Gastrocnemius medialis (tissue), 4 donors: ENCODE measurements around the gene RPL38. TPM values are rescaled to one million over a fixed set of nuclear protein-coding genes. Genes with fewer than 3 reads are reported as not detected.

Experiments used
- ATAC-seq, 2 donors: fragments of 150-250 bp; one replicate each; pipeline ENCODE4 v1.9.1; 2016
- DNase-seq, 2 donors: peaks; one replicate each; pipeline ENCODE4 v3.0.0-alpha.2; 2019
- H3K27ac ChIP-seq, 4 donors: fragments of 200-600 bp; sonication (generic); 1 replicate in 1 of 4; 2 replicates in 3 of 4; pipeline ENCODE4 v1.5.1; 2016 to 2018; ENCODE audit warnings: mild to moderate bottlenecking in 2 of 4, moderate library complexity in 1 of 4
- H3K27me3 ChIP-seq, 3 donors: fragments of 200-600 bp; sonication (generic) in 2 of 3; 1 replicate in 1 of 3; 2 replicates in 2 of 3; pipeline versions ENCODE4 v1.5.1 to v1.6.0; 2016 to 2019; ENCODE audit warnings: mild to moderate bottlenecking in 1 of 3, moderate library complexity in 1 of 3
- H3K36me3 ChIP-seq, 2 donors: fragments of 200-600 bp; sonication (generic) in 1 of 2; one replicate each; pipeline ENCODE4 v1.5.1; 2017 to 2018
- H3K4me1 ChIP-seq, 2 donors: fragments of 200-600 bp; sonication (generic) in 1 of 2; one replicate each; pipeline ENCODE4 v1.5.1; 2016 to 2017; ENCODE audit warnings: mild to moderate bottlenecking in 2 of 2
- H3K4me3 ChIP-seq, 4 donors: fragments of 200-600 bp; sonication (generic) in 3 of 4; 1 replicate in 1 of 4; 2 replicates in 3 of 4; pipeline ENCODE4 v1.5.1; 2016 to 2019; ENCODE audit warnings: mild to moderate bottlenecking in 2 of 4
- H3K9me3 ChIP-seq, 3 donors: fragments of 200-600 bp; sonication (generic) in 2 of 3; 1 replicate in 1 of 3; 2 replicates in 2 of 3; pipeline ENCODE4 v1.5.1; 2016 to 2019
- CTCF ChIP-seq, 5 experiments: fragments of 450-650 bp in 3 of 5; fragments of 200-600 bp in 2 of 5; sonication (generic) in 2 of 5; IDR thresholded peaks in 4 of 5; conservative IDR thresholded peaks in 1 of 5; 1 replicate in 4 of 5; 2 replicates in 1 of 5; pipeline ENCODE4 v1.5.1; 2016 to 2019; ENCODE audit warnings: antibody characterized with exemption in 5 of 5, mild to moderate bottlenecking in 3 of 5, moderate library complexity in 3 of 5
- POLR2A ChIP-seq, 2 donors: fragments of 450-650 bp; IDR thresholded peaks; one replicate each; pipeline ENCODE4 v1.6.1; 2017; ENCODE audit warnings: antibody characterized with exemption in 2 of 2, mild to moderate bottlenecking in 2 of 2, moderate library complexity in 2 of 2
- in situ Hi-C, 4 donors: fragments of 200-750 bp; cut with MboI; loops; one replicate each; pipeline versions ENCODE4 v1.15.0 to v1.8.0; 2017; ENCODE audit warnings: low sequenced_read_pairs in 4 of 4
- intact Hi-C: fragments of 100-400 bp; cut with DNase I; formaldehyde crosslinking; loops from one replicate; pipeline ENCODE4 v1.15.1; 2023; ENCODE audit warnings: low total_unique reads
- total RNA-seq, 4 donors: library from RNA; depleted of rRNA; stranded (reverse); fragments of >200 nt; gene quantifications; one replicate each; pipeline versions ENCODE4 v1.1.0 to v1.2.3, GENCODE V29; 2016

Gene RPL38
- total RNA-seq, 4 donors from 2014 or later = 346 to 472 (median 443) TPM

DNA sequence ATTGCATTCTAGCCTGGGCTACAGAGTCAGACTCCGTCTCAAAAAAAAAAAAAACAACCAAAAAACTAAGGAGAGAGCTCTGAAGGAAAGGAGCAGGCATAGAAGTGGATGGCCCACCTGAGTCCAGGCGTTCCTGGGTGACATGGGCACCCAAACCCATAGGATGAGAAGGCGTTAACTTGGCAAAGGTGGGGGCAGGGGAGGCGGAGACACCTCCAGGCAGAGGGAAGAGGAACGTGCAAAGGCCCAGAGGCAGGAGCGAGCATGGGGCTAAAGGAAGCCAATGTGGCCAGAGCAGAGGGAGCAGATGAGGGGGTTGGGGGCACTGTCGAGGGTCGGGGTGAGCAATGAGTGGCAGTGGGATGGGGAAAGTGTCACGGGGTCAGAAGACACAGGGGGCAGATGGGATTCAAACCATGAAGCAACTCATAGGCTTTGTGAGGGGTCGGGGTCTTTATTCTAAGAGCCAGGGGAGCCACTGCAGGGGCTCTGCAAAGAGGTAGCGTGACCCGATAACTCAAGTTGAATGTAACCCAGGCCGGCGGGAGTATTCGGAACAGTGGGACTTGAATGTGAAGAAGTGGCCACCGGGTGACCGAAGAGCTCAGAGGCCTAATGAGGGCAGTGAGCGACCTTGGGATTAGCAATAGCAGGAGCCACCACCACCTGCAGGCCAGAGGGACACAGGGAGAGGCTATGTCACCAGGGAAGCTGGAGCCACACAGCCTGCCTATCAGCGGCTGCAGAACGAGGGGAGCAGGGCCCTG, 21.7 kb downstream of the RPL38 start:
- DNase-seq (no peak), ATAC-seq (no peak)
- TF ChIP-seq CTCF (IDR thresholded peaks at IDR 0.05 in 4 of 5, conservative IDR thresholded peaks at IDR 0.05 in 1 of 5) (no peak), POLR2A (IDR thresholded peaks at IDR 0.05) (no peak)
- intact Hi-C loops (no loop called here), in situ Hi-C loops (loop anchor here in 2 of 4 donors (25.0 kb wide), 2 partner anchors 137 to 262 kb away; partner anchors contain the start of genes BTBD17 (in 1 of the 2) and GPR142 (in 1 of the 2))
- Histone ChIP-seq H3K27me3 (no peaks in the 10 kb centered on the region), H3K4me1 (no peaks in the 10 kb centered on the region), H3K9me3 (no peaks in the 10 kb centered on the region), H3K27ac (no peak overlapping the region), H3K36me3 (peaks cover 0 to 10% of the 10 kb centered on the region in 2 donors), H3K4me3 (no peak overlapping the region)

DNA sequence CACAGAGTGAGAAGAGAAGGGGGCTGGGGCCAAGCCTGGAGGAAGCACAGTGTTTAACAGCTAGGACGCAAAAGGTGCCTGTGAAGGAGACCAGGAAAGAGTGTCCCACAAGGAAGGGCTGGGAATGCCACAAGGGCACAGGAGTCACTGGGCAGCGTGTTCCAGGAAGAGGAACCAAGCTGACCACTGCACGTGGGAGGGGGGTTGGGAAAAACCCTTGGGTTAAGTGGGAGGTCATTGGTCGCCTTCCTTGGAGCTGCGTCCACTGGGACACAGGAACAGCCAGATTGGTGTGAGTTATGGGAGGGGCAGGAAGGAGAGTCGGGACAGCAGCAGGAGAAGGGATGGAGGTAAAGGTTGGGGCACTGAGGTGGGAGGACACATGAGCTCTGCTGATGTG, 22.8 kb downstream of the RPL38 start:
- Histone ChIP-seq H3K4me3 (no peak overlapping the region), H3K27me3 (no peaks in the 10 kb centered on the region), H3K36me3 (peaks cover 0 to 10% of the 10 kb centered on the region in 2 donors), H3K27ac (no peak overlapping the region), H3K4me1 (no peaks in the 10 kb centered on the region), H3K9me3 (no peaks in the 10 kb centered on the region)
- ATAC-seq = no peak
- DNase-seq = no peak
- intact Hi-C loops = no loop called here
- no peak for TF ChIP-seq CTCF (IDR thresholded peaks at IDR 0.05 in 4 of 5, conservative IDR thresholded peaks at IDR 0.05 in 1 of 5)
- TF ChIP-seq POLR2A (IDR thresholded peaks at IDR 0.05) = no peak
- in situ Hi-C loops = no loop called here

GRCh38 chr17:74227271-74228080, 24.0 kb downstream of the RPL38 start:
- H3K4me3 ChIP-seq = no peak overlapping the region
- DNase-seq = no peak
- no peaks in the 10 kb centered on the region for H3K4me1 ChIP-seq
- TF ChIP-seq POLR2A (IDR thresholded peaks at IDR 0.05) (no peak), CTCF (IDR thresholded peaks at IDR 0.05 in 4 of 5, conservative IDR thresholded peaks at IDR 0.05 in 1 of 5) (no peak)
- H3K9me3 ChIP-seq = no peaks in the 10 kb centered on the region
- no peak overlapping the region for H3K27ac ChIP-seq
- H3K27me3 ChIP-seq = no peaks in the 10 kb centered on the region
- ATAC-seq = no peak
- intact Hi-C loops = no loop called here
- peaks cover 0 to 16% of the 10 kb centered on the region in 2 donors for H3K36me3 ChIP-seq
- in situ Hi-C loops = no loop called here

- Histone ChIP-seq H3K27ac (no peak overlapping the region), H3K36me3 (peaks cover 0 to 12% of the 10 kb centered on the region in 2 donors), H3K4me3 (no peak overlapping the region), H3K9me3 (no peaks in the 10 kb centered on the region), H3K4me1 (no peaks in the 10 kb centered on the region), H3K27me3 (no peaks in the 10 kb centered on the region)
- intact Hi-C loops = no loop called here
- in situ Hi-C loops = no loop called here
- DNase-seq (no peak), ATAC-seq (no peak)
- no peak for TF ChIP-seq POLR2A (IDR thresholded peaks at IDR 0.05)
These were observed 25.0 kb downstream of the RPL38 start for GRCh38 chr17:74228306-74228978.

- Histone ChIP-seq H3K27me3 (no peaks in the 10 kb centered on the region), H3K4me1 (peaks cover 0 to 10% of the 10 kb centered on the region in 2 donors), H3K9me3 (no peaks in the 10 kb centered on the region), H3K36me3 (peaks cover 0 to 6% of the 10 kb centered on the region in 2 donors), H3K27ac (no peak overlapping the region), H3K4me3 (no peak overlapping the region)
- no peak for ATAC-seq
- TF ChIP-seq CTCF (IDR thresholded peaks at IDR 0.05 in 4 of 5, conservative IDR thresholded peaks at IDR 0.05 in 1 of 5) (no peak), POLR2A (IDR thresholded peaks at IDR 0.05) (no peak)
- no peak for DNase-seq
- intact Hi-C loops (no loop called here), in situ Hi-C loops (no loop called here)
These were observed 27.4 kb downstream of the RPL38 start for GRCh38 chr17:74230896-74231295.
